SU-DHL-6 (cell line): ENCODE data around the gene DCAF10.

Experiments used
- H2AFZ ChIP-seq: fragments of 200-600 bp; sonication (generic); 2 replicates; pipeline ENCODE4 v1.6.1; 2014; ENCODE audit warnings: low read depth, mild to moderate bottlenecking, moderate library complexity, mixed read lengths, antibody characterized with exemption, low read length; ENCODE audit not compliant: severe bottlenecking
- H3F3A ChIP-seq: fragments of 200-600 bp; shearing (Covaris generic); 2 replicates; pipeline ENCODE4 v1.6.0; 2016; ENCODE audit warnings: antibody characterized with exemption, mild to moderate bottlenecking; ENCODE audit not compliant: insufficient read depth
- H3K27ac ChIP-seq: fragments of 200-600 bp; sonication (generic); 2 replicates; pipeline ENCODE4 v1.5.1; 2016; ENCODE audit warnings: low read depth, mild to moderate bottlenecking, low read length, moderate library complexity, mixed read lengths
- H3K27me3 ChIP-seq: fragments of 200-600 bp; sonication (generic), shearing (Covaris generic); 2 replicates; pipeline ENCODE4 v1.6.0; 2014; ENCODE audit warnings: mild to moderate bottlenecking, low read length
- H3K36me3 ChIP-seq: fragments of 200-600 bp; sonication (generic); 2 replicates; pipeline ENCODE4 v1.6.1; 2014; ENCODE audit warnings: mild to moderate bottlenecking, low read length, mixed read lengths
- H3K4me2 ChIP-seq: fragments of 300-600, 200-600 bp; shearing (Covaris generic), sonication (generic); 2 replicates; pipeline ENCODE4 v1.6.0; 2014; ENCODE audit warnings: low read length, low read depth, mild to moderate bottlenecking; ENCODE audit not compliant: poor library complexity, severe bottlenecking
- H3K4me3 ChIP-seq: fragments of 200-600 bp; sonication (generic); 2 replicates; pipeline ENCODE4 v1.5.1; 2014; ENCODE audit warnings: antibody characterized with exemption, low read length, mild to moderate bottlenecking, mixed read lengths; ENCODE audit not compliant: insufficient read depth, poor library complexity, severe bottlenecking
- H3K79me2 ChIP-seq: fragments of 200-600 bp; sonication (generic); 2 replicates; pipeline ENCODE4 v1.6.1; 2014; ENCODE audit warnings: mild to moderate bottlenecking, low read length, moderate library complexity; ENCODE audit not compliant: insufficient read depth
- H3K9ac ChIP-seq: fragments of 200-600 bp; sonication (generic); 2 replicates; pipeline ENCODE4 v1.7.0; 2014; ENCODE audit warnings: mild to moderate bottlenecking, low read length
- H3K9me2 ChIP-seq: fragments of 200-600 bp; sonication (generic); replicated peaks from 2 replicates; pipeline ENCODE4 v1.6.1; 2014; ENCODE audit warnings: low read length; ENCODE audit not compliant: insufficient read depth
- H3K9me3 ChIP-seq: fragments of 200-600 bp; sonication (generic); 2 replicates; pipeline ENCODE4 v1.6.1; 2014; ENCODE audit warnings: low read length, mixed read lengths; ENCODE audit not compliant: insufficient read depth
- H4K20me1 ChIP-seq: fragments of 200-600 bp; sonication (generic); 2 replicates; pipeline ENCODE4 v1.6.1; 2014; ENCODE audit warnings: low read depth, mild to moderate bottlenecking, antibody characterized with exemption, low read length, moderate library complexity, mixed read lengths
- EZH2phosphoT487 ChIP-seq: fragments of 200-600 bp; sonication (generic), shearing (Covaris generic); conservative IDR thresholded peaks from 2 replicates; pipeline ENCODE4 v1.6.1; 2018; ENCODE audit warnings: mild to moderate bottlenecking, antibody characterized with exemption, low read length, moderate library complexity, mixed read lengths
- TF ChIP-seq, protein P1 (sequence below): fragments of 200-600 bp; sonication (generic); IDR thresholded peaks from one replicate; pipeline ENCODE4 v1.5.1; 2017; ENCODE audit warnings: antibody characterized with exemption, mild to moderate bottlenecking, low read length, moderate library complexity; ENCODE audit not compliant: insufficient read depth, poor library complexity, severe bottlenecking

The DCAF10 gene

DNA sequence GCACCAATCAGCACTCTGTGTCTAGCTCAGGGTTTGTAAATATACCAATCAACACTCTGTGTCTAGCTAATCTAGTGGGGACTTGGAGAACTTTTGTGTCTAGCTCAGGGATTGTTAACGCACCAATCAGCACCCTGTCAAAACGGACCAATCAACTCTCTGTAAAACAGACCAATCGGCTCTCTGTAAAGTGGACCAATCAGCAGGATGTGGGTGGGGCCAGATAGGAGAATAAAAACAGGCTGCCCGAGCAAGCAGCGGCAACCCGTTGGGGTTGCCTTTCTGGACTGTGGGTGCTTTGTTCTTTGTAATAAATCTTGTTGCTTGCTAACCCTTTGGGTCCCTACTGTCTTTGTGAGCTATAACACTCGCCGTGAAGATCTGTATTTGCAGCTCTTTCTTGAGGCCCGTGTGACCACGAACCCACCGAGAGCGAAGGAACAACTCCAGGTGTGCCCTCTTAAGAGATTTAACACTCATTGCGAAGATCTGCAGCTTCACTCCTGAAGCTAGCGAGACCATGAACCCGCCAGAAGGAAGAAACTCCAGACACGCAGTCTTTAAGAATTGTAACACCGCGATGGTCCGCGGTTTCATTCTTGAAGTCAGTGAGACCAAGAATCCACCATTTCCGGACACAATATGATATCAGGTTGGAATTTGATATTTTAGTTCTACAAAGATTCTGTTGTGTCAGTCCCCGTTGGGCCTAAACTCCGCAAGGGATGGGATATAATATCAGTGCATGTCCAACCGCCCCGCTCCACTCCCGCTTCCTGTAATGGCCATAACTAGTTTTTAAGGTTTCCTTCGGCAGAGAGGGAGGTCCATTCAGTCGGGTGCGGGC, 47.7 kb upstream of the DCAF10 start:
- H3K4me2 ChIP-seq, result peak overlapping the region; percentile 70
- no peaks in the 10 kb centered on the region; the same call in 1 of the 2 replicates for H3K79me2 ChIP-seq
- H2AFZ ChIP-seq, result peak overlapping the region; percentile 90
- H3K27ac ChIP-seq, result no peak overlapping the region
- TF ChIP-seq, protein P1, sequence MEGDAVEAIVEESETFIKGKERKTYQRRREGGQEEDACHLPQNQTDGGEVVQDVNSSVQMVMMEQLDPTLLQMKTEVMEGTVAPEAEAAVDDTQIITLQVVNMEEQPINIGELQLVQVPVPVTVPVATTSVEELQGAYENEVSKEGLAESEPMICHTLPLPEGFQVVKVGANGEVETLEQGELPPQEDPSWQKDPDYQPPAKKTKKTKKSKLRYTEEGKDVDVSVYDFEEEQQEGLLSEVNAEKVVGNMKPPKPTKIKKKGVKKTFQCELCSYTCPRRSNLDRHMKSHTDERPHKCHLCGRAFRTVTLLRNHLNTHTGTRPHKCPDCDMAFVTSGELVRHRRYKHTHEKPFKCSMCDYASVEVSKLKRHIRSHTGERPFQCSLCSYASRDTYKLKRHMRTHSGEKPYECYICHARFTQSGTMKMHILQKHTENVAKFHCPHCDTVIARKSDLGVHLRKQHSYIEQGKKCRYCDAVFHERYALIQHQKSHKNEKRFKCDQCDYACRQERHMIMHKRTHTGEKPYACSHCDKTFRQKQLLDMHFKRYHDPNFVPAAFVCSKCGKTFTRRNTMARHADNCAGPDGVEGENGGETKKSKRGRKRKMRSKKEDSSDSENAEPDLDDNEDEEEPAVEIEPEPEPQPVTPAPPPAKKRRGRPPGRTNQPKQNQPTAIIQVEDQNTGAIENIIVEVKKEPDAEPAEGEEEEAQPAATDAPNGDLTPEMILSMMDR, result no peak
- TF ChIP-seq EZH2phosphoT487, result no peak
- peak overlapping the region; percentile 78 for H3K9ac ChIP-seq
- H4K20me1 ChIP-seq, result no peaks in the 10 kb centered on the region
- no peaks in the 10 kb centered on the region for H3K9me2 ChIP-seq
- no peaks in the 10 kb centered on the region for H3K36me3 ChIP-seq
- no peaks in the 10 kb centered on the region; the same call in 1 of the 2 replicates for H3F3A ChIP-seq
- H3K27me3 ChIP-seq, result no peaks in the 10 kb centered on the region
- peak overlapping the region; percentile 82 for H3K4me3 ChIP-seq
- no peaks in the 10 kb centered on the region for H3K9me3 ChIP-seq

DNA sequence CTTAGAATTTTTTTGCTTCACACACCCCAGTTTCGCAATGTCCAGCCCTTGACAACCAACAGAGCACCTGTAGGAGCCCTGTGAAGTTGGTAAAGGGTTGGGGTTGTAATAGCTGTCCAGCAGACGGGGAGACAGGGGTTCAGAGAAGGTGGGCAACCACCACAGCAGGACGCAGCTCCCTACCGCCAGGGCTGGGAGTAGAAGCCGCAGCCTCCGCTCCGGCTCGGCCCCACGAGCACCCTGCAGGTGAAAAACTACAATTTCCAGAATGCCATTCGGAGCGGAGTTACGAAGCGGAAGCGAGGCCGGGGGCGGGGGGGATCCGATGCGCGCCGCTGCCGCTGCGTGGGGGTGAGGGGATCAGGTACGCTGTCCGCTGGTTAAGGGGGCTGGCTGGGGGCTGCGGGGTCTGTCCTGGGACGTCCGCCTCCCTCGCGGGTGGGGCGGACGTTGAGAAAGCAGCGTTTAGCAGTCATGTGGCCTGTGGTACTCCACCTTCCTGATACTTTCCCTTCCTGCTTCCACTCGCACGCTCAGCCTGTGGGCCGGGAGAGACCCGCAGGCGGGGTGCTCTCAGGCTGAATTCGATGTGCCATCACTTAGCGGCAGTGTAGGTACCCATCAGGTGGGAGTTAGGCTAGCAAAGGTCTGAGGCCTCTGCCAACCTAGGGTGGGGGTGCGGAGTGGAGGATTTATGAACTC, 47.0 kb upstream of the DCAF10 start, which contains the start of gene TRMT10B:
TRMT10B (plus strand) TSS at position 317 of the 702 bp plus-strand sequence. CDS start 8,127 bp downstream, outside the sequence.
- peak within 1 kb of the TSS; percentile 82 for H3K4me3 ChIP-seq
- H3F3A ChIP-seq, result no peaks in the 10 kb centered on the region; the same call in 1 of the 2 replicates
- H3K4me2 ChIP-seq, result peak within 1 kb of the TSS; percentile 70
- peak within 1 kb of the TSS; percentile 78 for H3K9ac ChIP-seq
- H3K9me3 ChIP-seq, result no peaks in the 10 kb centered on the region
- TF ChIP-seq, protein P1, result no peak
- TF ChIP-seq EZH2phosphoT487, result no peak
- no peaks in the 10 kb centered on the region for H3K27me3 ChIP-seq
- no peaks in the 10 kb centered on the region; the same call in 1 of the 2 replicates for H3K79me2 ChIP-seq
- no peaks in the 10 kb centered on the region for H4K20me1 ChIP-seq
- H3K9me2 ChIP-seq, result no peaks in the 10 kb centered on the region
- H2AFZ ChIP-seq, result peak within 1 kb of the TSS; percentile 90
- H3K27ac ChIP-seq, result 0 out of 2 replicates have a peak within 1 kb of the TSS, but pooled peaks have one; percentile 9
- H3K36me3 ChIP-seq, result no peaks in the 10 kb centered on the region

DNA sequence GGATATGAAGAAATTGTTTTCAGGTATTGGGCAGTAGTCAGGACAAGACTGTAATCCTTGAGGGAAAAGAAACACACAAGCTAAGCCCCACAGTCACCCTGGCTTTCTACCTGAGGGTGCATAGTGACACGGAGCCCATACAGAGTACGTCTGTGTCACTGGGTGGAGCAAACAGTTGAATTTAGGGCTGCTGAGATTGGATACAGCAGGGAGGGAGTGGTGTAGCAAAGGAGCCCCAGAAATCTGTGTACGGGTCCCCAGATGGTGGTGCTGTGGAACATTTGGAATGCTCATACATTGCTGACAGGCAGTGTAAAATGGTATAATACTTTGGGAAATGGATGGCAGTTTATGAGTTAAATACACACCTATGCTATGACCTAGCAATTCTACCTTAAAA, 41.9 kb upstream of the DCAF10 start:
- TF ChIP-seq, protein P1, result no peak
- TF ChIP-seq EZH2phosphoT487, result no peak
- no peaks in the 10 kb centered on the region for H4K20me1 ChIP-seq
- H3K9me3 ChIP-seq, result no peaks in the 10 kb centered on the region
- H3K36me3 ChIP-seq, result no peaks in the 10 kb centered on the region
- no peaks in the 10 kb centered on the region for H3K27me3 ChIP-seq
- no peaks in the 10 kb centered on the region; the same call in 1 of the 2 replicates for H3F3A ChIP-seq
- H3K9ac ChIP-seq, result no peak overlapping the region
- no peaks in the 10 kb centered on the region; the same call in 1 of the 2 replicates for H3K79me2 ChIP-seq
- no peak overlapping the region for H2AFZ ChIP-seq
- H3K4me2 ChIP-seq, result no peak overlapping the region
- no peak overlapping the region for H3K27ac ChIP-seq
- H3K4me3 ChIP-seq, result no peak overlapping the region
- H3K9me2 ChIP-seq, result no peaks in the 10 kb centered on the region
